ENCODE measurements around the gene SMAD1. TPM values are rescaled to one million over a fixed set of nuclear protein-coding genes. Genes with fewer than 3 reads are reported as not detected.
"Not testable (repeated sequence)": the region's sequence is repeated elsewhere in the genome, so short reads cannot be mapped to it uniquely, and the experiment has no call there.

SMAD1 gene
- polyA plus RNA-seq, 5 donors = 38.6 to 53.6 (median 52.0) TPM

DNA sequence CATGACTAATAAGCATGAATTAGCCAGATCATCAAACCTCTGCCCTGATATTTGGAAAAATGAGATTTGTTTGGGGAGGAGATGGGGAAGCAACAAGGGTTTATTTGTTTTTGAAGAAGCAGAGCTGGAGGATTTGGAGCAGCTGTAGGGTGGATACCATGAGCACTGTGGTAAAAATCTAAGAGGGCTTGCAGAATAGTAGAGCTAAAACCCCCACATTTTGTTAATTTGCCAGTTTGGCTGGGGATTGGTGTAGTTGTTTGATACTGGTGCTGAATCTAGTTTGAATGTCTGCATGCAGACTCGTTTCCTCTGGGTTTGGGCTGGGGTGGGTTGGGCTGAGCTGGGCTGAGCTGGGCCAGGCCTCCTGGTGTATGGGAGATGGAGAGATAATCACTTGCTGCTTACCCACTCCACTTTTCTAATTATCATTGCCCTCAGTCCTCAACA, 43.7 kb downstream of the SMAD1 start:
- DNase-seq = no peak

DNA sequence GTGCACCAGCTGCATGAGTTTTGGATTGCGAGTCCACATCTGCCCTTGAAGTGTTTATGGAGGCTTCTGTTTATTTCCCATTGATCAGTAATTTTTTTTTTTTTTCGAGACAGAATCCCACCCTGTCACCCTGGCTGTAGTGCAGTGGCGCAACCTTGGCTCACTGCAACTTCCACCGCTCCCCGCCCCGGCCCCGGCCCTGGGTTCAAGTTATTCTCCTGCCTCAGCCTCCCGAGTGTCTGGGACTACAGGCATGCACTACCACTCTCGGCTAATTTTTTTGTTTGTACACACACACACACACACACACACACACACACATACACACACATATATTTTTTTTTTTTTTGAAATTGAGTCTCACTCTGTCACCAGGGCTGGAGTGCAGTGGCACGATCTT, 46.1 kb downstream of the SMAD1 start:
- no peak for DNase-seq

DNA sequence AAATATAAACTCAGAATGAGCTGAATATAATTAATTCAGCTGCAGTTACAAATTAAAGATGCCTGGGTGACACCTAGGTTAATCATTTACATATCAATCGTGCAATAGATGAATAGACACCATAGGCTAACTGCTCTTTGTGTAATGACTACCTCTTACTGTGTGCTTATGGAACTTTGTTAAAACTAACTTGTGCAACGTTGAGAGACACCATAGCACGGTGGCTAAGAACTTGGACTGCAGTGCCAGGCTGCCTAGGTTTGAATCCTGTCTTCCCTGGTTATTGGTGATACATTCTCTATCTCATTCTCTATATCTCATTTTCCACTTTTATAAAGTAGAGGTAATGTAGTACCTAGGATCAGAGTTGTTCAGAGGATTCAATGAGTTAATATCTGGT, 46.9 kb downstream of the SMAD1 start:
- no peak for DNase-seq

- DNase-seq = no peak
Measured at GRCh38 chr4:145530189-145530588, 48.5 kb downstream of the SMAD1 start.

DNA sequence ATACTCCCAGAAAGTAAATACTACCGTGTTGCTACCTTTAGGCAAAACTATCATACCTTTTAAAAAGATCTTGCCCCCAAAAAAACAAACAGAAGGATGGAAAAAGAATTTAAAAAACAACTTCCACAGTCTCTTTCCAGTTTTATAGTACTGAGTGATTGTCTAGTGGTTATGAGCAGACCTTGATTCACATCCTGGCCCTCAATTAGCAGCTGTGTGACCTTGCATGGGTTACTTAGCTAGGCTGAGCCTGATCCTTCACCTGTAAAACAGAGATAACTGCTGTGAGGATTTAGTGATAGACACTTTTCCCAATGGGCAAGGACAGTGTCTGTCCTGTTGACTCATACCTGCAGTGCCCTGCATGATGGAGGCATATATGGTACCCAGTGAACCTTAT, 49.0 kb downstream of the SMAD1 start:
- DNase-seq = no peak

DNA sequence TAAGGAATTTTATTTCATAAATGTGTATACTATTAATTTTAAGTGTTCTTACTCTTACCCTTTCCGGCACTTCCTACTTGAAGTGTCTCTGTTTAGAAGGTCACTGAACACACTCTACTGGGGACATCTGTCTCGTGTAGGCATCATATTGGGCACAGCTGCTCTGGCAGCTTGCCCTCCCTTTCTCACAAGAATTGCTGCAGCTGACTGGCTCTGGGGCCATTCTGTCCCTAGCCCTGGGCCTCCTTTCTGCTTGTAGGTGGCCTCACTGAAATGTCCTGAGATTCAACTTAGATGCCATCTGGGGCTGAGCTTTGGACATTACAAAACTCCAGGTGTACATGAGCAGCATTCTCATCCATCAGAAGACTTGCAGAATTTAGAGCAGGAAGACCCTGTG, 49.6 kb downstream of the SMAD1 start:
- no peak for DNase-seq

DNA sequence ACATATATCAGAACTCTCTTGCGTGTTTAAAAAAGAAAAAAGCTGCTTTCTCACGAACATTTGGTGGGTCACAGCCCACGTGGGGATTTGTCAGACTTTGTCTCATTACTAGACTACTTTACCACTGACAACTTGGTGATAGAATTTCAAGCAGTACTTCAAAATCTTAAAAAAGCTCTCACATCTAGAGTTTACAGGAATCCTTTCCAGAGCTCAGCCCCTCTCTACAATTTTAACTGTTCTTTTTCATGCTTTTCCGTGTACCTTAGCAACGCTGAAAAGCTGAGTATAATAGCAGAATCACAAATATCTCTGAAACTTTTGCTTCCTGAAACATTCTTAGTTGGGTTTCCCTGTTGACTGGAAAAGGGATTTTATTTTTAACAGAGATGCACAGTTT, 50.2 kb downstream of the SMAD1 start:
- no peak for DNase-seq

DNA sequence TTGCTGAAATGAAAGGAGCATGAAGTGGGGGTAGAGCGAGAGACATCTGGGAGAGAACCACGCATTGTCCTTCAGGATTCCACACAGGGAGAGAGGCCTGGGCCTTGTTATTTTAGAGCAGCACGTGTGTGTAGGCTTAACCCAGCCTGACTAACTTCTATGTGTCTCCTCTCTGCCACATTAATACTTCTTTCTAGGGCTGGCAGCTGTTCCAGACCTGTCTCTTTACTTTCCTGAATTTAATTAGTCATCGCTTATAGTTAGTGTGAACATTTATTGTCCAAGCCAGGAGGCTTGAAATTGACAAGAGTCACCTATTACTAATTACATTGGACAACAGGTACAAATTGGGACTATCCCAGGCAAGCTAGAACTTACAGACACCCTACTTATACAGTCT, 51.3 kb downstream of the SMAD1 start:
- no peak for DNase-seq

- DNase-seq = not testable (repeated sequence)
Measured at GRCh38 chr4:145533415-145533814, 51.8 kb downstream of the SMAD1 start.

DNA sequence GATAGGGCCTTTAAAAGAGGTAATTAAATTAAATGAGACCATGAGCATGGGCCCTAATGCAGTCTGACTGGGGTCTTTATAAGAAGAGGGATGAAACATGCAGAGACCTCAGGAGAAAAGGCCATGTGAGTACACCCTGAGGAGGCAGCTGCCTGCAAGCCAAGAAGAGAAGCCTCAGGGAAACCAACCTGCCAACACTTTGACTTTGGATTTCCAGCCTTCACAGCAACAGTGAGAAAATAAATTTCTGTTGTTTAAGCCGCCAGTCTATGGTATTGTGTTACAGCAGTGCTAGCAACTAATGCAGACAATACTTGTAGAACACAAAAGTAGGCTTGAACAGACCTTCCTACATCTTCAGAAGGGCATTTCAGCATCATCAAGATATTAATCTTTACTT, 52.3 kb downstream of the SMAD1 start:
- DNase-seq = no peak

DNA sequence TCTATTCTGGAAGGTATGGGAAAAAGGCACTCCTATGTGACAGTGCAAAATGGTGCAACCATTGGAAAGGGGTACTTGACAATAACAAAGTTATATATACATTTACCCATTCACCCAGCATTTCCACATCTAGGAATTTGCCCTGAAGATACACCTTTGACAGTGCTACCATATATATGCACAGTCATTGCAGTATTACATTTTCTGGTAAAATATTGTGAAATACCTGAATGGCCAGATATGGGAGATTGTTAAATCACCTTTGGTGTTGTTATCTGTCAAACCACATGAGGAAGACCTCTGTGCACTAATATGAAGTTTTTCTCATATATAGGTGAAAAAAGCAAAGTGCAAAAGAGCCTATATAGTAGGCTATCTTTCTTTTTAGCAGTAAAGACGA, 53.5 kb downstream of the SMAD1 start:
- DNase-seq = no peak

DNA sequence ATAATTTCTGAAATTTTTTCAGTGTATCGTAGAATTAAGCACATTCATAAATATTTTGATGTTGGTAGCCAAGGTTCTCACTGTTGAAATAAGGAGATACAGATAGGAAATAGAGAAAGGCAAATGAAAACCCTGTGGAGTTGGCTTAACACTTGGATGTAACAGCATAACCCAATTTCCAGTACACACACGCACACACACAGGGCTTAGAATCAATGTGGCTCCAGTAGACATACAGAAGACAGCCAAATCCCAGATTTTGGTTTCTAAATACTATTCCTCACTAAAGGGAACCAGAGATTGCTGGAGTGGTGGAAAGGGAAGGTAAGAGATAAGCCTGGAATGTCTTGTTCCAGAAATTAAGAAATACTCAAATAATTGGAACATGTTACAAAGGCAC, 54.4 kb downstream of the SMAD1 start:
- DNase-seq = no peak

DNA sequence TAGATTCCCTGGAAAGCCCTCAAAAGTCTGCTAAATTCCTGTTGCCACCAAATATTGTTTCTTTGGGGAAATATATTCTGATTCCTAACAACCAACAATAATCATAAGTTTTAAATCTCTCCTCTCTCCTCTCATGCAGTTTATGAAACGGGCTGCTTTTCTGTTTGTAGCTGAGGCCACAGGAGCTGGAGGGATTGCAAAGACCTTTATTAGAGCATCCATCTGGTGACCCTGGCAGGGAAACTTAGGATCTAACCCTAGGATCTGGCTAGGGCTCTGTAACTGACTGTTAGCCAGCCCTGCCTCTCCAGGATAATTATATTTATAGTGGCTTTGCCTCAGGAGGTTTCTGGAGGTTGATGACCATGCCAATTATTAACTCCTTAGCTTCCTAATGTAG, 56.9 kb downstream of the SMAD1 start:
- no peak for DNase-seq

DNA sequence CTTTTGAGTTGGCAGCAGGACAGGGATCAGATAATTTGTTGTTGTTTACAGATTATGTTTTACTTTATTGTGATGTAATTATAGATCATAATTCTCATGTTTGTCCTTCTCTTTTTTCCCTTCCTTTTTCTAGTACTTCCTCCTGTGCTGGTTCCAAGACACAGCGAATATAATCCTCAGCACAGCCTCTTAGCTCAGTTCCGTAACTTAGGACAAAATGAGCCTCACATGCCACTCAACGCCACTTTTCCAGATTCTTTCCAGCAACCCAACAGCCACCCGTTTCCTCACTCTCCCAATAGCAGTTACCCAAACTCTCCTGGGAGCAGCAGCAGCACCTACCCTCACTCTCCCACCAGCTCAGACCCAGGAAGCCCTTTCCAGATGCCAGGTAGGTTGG, 58.0 kb downstream of the SMAD1 start:
- no peak for DNase-seq

GRCh38 chr4:145540235-145540634, 58.6 kb downstream of the SMAD1 start:
- no peak for DNase-seq

DNA sequence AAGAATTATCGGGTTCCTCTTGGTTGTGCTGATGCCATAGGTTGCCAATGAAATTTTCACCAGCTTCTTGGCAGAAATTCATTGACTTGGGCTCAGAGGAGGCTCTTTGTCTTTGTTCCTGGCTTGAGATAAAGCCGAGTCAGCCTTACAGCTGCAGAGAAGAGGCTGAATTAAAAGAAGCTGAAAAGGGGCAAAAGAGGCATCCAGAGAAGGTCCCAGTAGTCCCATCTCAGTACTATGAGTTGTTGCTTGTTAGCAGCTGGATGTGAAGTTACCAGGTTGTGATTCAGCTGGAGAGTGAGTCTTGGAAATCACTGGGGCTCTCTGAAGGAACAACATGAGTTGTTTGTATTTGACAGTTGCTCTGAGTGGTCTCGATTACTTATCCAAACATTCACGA, 59.7 kb downstream of the SMAD1 start:
- no peak for DNase-seq

GRCh38 chr4:145545031-145545430, 63.4 kb downstream of the SMAD1 start:
- DNase-seq = peak; percentile 44 to 52

DNA sequence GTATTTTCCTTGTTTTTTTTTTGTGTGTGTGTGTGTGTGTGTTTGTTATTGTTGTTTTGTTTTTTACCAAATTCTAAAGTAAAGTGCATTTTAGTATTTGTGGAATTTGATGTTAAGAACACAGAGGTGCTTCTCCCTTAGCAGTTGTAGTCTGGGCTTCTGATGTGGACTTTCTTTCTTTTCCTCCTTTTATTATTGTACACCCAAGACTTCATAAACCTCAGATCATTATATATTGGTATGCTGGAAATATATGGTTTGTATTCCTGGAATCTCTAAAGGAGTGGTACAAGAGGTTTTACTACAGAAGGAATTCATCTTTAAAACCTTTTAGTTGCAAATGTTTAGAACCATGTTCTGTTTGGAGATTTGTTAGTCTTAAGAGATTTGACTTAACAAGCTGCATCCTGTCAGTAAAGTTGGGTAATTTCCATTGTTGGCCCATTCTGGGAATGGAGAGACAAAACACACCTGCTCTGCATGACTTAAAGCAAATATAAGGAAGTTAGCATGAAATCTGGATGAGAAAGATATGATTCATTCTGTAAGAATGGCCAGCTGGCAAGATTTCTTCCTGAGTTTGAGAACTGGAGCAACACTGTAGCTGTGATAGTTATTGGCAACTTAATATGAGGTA, 64.0 kb downstream of the SMAD1 start:
- peak; percentile 77 to 84 for DNase-seq

DNA sequence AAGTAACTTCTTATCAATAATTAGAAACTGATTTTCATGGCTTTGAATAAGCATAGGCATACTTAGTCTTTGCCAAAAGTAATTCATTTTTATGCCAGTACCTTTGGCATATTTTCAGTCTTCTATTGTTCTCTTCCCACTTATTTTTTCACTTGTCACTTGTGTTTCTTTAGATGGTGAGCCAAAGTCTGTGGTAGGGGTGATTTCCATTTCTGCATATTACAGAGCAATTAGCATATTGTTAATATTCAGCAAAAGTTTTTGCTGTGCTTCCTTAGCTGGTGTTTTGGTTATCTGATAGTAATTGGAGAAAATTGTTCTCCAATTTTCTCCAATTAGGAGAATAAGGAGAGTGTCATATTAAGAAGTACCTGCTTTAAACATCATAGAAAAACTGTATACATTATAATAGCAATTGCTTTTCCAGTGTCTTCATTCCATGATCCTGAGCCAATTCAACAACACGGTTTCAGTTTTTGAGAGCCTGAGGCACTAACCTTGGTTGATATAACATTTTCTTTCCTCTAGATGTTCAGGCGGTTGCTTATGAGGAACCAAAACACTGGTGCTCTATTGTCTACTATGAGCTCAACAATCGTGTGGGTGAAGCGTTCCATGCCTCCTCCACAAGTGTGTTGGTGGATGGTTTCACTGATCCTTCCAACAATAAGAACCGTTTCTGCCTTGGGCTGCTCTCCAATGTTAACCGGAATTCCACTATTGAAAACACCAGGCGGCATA, 64.7 kb downstream of the SMAD1 start:
- no peak for DNase-seq

GRCh38 chr4:145551660-145552059, 70.0 kb downstream of the SMAD1 start:
- no peak for DNase-seq

GRCh38 chr4:145552181-145552822, 70.6 kb downstream of the SMAD1 start:
- DNase-seq = no peak

DNA sequence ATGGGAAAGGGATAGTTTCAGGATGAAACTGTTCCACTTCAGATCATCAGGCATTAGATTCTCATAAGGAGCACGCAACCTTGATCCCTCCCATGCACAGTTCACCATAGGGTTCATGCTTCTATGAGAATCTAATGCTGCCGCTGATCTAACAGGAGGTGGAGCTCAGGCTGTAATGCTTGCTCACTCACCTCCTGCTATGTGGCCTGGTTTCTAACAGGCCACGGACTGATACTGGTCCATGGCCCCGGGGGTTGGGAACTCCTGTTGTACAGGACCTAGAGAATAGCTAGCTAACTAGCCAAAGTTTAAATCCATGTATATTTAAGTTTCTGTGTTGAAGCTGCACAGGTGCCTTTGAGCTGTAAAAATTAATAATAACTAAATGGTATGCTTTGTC, 71.7 kb downstream of the SMAD1 start:
- no peak for DNase-seq

GRCh38 chr4:145554691-145555090, 73.0 kb downstream of the SMAD1 start:
- no peak for DNase-seq

All from right lung (tissue), 5 donors.